Suprapubic skin (tissue), 4 donors: ENCODE results near the gene LRMDA. TPM values are rescaled to one million over a fixed set of nuclear protein-coding genes. Genes with fewer than 3 reads are reported as not detected.

Source experiments
- DNase-seq, 2 donors: peaks; one replicate each; pipeline ENCODE4 v3.0.0-alpha.2; 2019; ENCODE audit warnings: low spot score in 2 of 2
- H3K27ac ChIP-seq: fragments of 200-600 bp; sonication (generic); one replicate; pipeline ENCODE4 v1.5.1; 2019
- H3K27me3 ChIP-seq: fragments of 200-600 bp; sonication (generic); one replicate; pipeline ENCODE4 v1.5.1; 2019
- H3K36me3 ChIP-seq: fragments of 200-600 bp; sonication (generic); one replicate; pipeline ENCODE4 v1.5.1; 2019
- H3K4me1 ChIP-seq: fragments of 200-600 bp; sonication (generic); one replicate; pipeline ENCODE4 v1.5.1; 2019
- H3K4me3 ChIP-seq: fragments of 200-600 bp; sonication (generic); one replicate; pipeline ENCODE4 v1.5.1; 2019; ENCODE audit warnings: mild to moderate bottlenecking
- H3K9me3 ChIP-seq: fragments of 200-600 bp; sonication (generic); one replicate; pipeline ENCODE4 v1.5.1; 2019
- CTCF ChIP-seq, 2 donors: fragments of 200-600 bp in 1 of 2; fragments of 450-650 bp in 1 of 2; sonication (generic) in 1 of 2; IDR thresholded peaks; one replicate each; pipeline ENCODE4 v1.5.1; 2016 to 2019; ENCODE audit warnings: antibody characterized with exemption in 2 of 2, mild to moderate bottlenecking in 1 of 2, moderate library complexity in 1 of 2
- EP300 ChIP-seq: sonication (generic); formaldehyde crosslinking; IDR thresholded peaks from one replicate; pipeline ENCODE4 v1.6.1; 2017; ENCODE audit warnings: antibody characterized with exemption
- POLR2A ChIP-seq, 2 donors: fragments of 450-650 bp; IDR thresholded peaks; one replicate each; pipeline ENCODE4 v1.6.1; 2017; ENCODE audit warnings: antibody characterized with exemption in 2 of 2, mild to moderate bottlenecking in 2 of 2, moderate library complexity in 2 of 2
- POLR2AphosphoS5 ChIP-seq, 3 donors: sonication (generic); formaldehyde crosslinking; IDR thresholded peaks; one replicate each; pipeline ENCODE4 v1.6.1; 2017; ENCODE audit warnings: antibody characterized with exemption in 3 of 3
- WGBS: methylation state at CpG from one replicate; pipeline ENCODE4 v1.1.5; 2018; 5-methylcytosine and 5-hydroxymethylcytosine counted together
- total RNA-seq, 4 donors: library from RNA; depleted of rRNA; stranded (reverse); fragments of >200 nt; gene quantifications; one replicate each; pipeline ENCODE4 v1.1.0, GENCODE V29; 2016

LRMDA gene
- total RNA-seq, 4 donors from 2014 or later = 0.10 to 2.9 (median 1.9) TPM; not detected in 1

- TF ChIP-seq CTCF (IDR thresholded peaks at IDR 0.05) = no peak
- TF ChIP-seq POLR2A (IDR thresholded peaks at IDR 0.05) = no peak
- TF ChIP-seq EP300 = no peak
- no peak for TF ChIP-seq POLR2AphosphoS5 (IDR thresholded peaks at IDR 0.05)
- DNase-seq = no peak
- H3K4me3 ChIP-seq = no peak overlapping the region
- H3K9me3 ChIP-seq = no peaks in the 10 kb centered on the region
- 57% methylated on average over 1 of the region's 1 CpG for WGBS
- H3K4me1 ChIP-seq = no peaks in the 10 kb centered on the region
- H3K27ac ChIP-seq = no peak overlapping the region
- H3K27me3 ChIP-seq = no peaks in the 10 kb centered on the region
- H3K36me3 ChIP-seq = no peaks in the 10 kb centered on the region
Observed at GRCh38 chr10:76285012-76285411, 853.6 kb downstream of the LRMDA start.

GRCh38 chr10:76285515-76285914 is 854.1 kb downstream of the LRMDA start:
- TF ChIP-seq POLR2A (IDR thresholded peaks at IDR 0.05) (no peak), POLR2AphosphoS5 (IDR thresholded peaks at IDR 0.05) (no peak), CTCF (IDR thresholded peaks at IDR 0.05) (no peak), EP300 (no peak)
- 72% methylated on average over 2 of the region's 2 CpGs for WGBS
- H3K9me3 ChIP-seq = no peaks in the 10 kb centered on the region
- no peaks in the 10 kb centered on the region for H3K27me3 ChIP-seq
- H3K4me1 ChIP-seq = no peaks in the 10 kb centered on the region
- no peak overlapping the region for H3K27ac ChIP-seq
- H3K4me3 ChIP-seq = no peak overlapping the region
- no peaks in the 10 kb centered on the region for H3K36me3 ChIP-seq
- DNase-seq = no peak

- no peak overlapping the region for H3K4me3 ChIP-seq
- no peaks in the 10 kb centered on the region for H3K36me3 ChIP-seq
- H3K27ac ChIP-seq = no peak overlapping the region
- no peaks in the 10 kb centered on the region for H3K9me3 ChIP-seq
- H3K4me1 ChIP-seq = no peaks in the 10 kb centered on the region
- TF ChIP-seq EP300 (no peak), CTCF (IDR thresholded peaks at IDR 0.05) (no peak), POLR2AphosphoS5 (IDR thresholded peaks at IDR 0.05) (no peak), POLR2A (IDR thresholded peaks at IDR 0.05) (no peak)
- WGBS = 38% methylated on average over 1 of the region's 1 CpG
- no peaks in the 10 kb centered on the region for H3K27me3 ChIP-seq
- no peak for DNase-seq
Observed at GRCh38 chr10:76286536-76286935, 855.1 kb downstream of the LRMDA start.

- no peaks in the 10 kb centered on the region for H3K36me3 ChIP-seq
- no peaks in the 10 kb centered on the region for H3K27me3 ChIP-seq
- H3K4me1 ChIP-seq = no peaks in the 10 kb centered on the region
- H3K9me3 ChIP-seq = no peaks in the 10 kb centered on the region
- 67% methylated on average over 3 of the region's 3 CpGs for WGBS
- DNase-seq = no peak
- H3K27ac ChIP-seq = no peak overlapping the region
- H3K4me3 ChIP-seq = no peak overlapping the region
- TF ChIP-seq CTCF (IDR thresholded peaks at IDR 0.05) (no peak), POLR2A (IDR thresholded peaks at IDR 0.05) (no peak), POLR2AphosphoS5 (IDR thresholded peaks at IDR 0.05) (no peak), EP300 (no peak)
Observed at GRCh38 chr10:76287856-76288255, 856.4 kb downstream of the LRMDA start.

GRCh38 chr10:76291175-76291574 is 859.8 kb downstream of the LRMDA start:
- Histone ChIP-seq H3K9me3 (no peaks in the 10 kb centered on the region), H3K4me1 (no peaks in the 10 kb centered on the region), H3K27me3 (no peaks in the 10 kb centered on the region), H3K4me3 (no peak overlapping the region), H3K36me3 (no peaks in the 10 kb centered on the region), H3K27ac (no peak overlapping the region)
- TF ChIP-seq EP300 (no peak), POLR2AphosphoS5 (IDR thresholded peaks at IDR 0.05) (no peak), CTCF (IDR thresholded peaks at IDR 0.05) (no peak), POLR2A (IDR thresholded peaks at IDR 0.05) (no peak)
- no peak for DNase-seq
